ENCODE results near the gene HOXB1. TPM values are rescaled to one million over a fixed set of nuclear protein-coding genes. Genes with fewer than 3 reads are reported as not detected.

HOXB1 gene
- total and polyA plus RNA-seq, 2 experiments from 2014 or later = not detected

- TF ChIP-seq EZH2phosphoT487 (IDR thresholded peaks at IDR 0.05; ENCODE audit: insufficient read depth, low read depth) (no peak), EZH2 (IDR thresholded peaks at IDR 0.05; ENCODE audit: insufficient read depth, poor library complexity, severe bottlenecking) (no peak)
- Histone ChIP-seq H3K9me3 (ENCODE audit: low read depth) (no peaks in the 10 kb centered on the region), H3F3A (ENCODE audit: insufficient read depth) (peaks cover 15% of the 10 kb centered on the region), H3K4me2 (ENCODE audit: unreplicated experiment) (no peak overlapping the region), H4K20me1 (ENCODE audit: insufficient read depth) (no peaks in the 10 kb centered on the region), H3K36me3 (ENCODE audit: low read depth) (no peaks in the 10 kb centered on the region), H3K27ac (no peak overlapping the region), H3K9me2 (ENCODE audit: insufficient read depth) (no peaks in the 10 kb centered on the region), H3K9ac (no peak overlapping the region), H2AFZ (no peak overlapping the region), H3K79me2 (ENCODE audit: insufficient read depth) (no peaks in the 10 kb centered on the region), H3K4me1 (ENCODE audit: insufficient read depth) (peaks cover 10% of the 10 kb centered on the region), H3K4me3 (no peak overlapping the region), H3K27me3 (replicated peaks; ENCODE audit: insufficient read depth) (peaks cover 29% of the 10 kb centered on the region)
- 70 to 71% methylated on average over 3 of the region's 3 CpGs for WGBS, 2 experiments (ENCODE audit: low coverage in 1 of 2, low lambda C conversion rate in 2 of 2, missing lambda C conversion rate in 2 of 2)
- in situ Hi-C loops (cut with MboI) = no loop called here
- DNase-seq = no peak
Observed at GRCh38 chr17:48515925-48516900, 14.6 kb downstream of the HOXB1 start.

DNA sequence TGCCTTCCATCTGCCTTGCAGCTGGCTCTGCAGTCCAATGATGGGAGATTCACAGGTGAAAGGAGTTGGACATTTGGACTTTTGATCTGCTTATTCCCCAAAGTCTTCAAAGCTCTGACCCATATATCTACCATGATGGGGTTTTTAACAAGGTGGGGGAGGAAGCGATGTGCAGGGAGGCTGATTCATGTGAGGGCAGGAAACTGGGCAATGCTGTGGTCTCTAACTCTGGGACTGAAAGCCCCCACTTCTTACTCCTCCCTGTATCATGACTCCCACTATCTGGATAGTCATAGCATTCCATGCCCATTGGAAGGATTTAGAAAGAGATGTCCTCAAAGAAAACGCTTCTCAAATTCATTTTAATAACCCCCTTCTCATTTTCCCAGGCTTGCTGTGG lies 16.3 kb downstream of the HOXB1 start:
- Histone ChIP-seq H3K4me3 (no peak overlapping the region), H3K27me3 (replicated peaks; ENCODE audit: insufficient read depth) (peaks cover 29% of the 10 kb centered on the region), H3K4me1 (ENCODE audit: insufficient read depth) (peaks cover 16% of the 10 kb centered on the region), H3K9ac (no peak overlapping the region), H4K20me1 (ENCODE audit: insufficient read depth) (no peaks in the 10 kb centered on the region), H3K9me3 (ENCODE audit: low read depth) (no peaks in the 10 kb centered on the region), H3K9me2 (ENCODE audit: insufficient read depth) (no peaks in the 10 kb centered on the region), H3K4me2 (ENCODE audit: unreplicated experiment) (no peak overlapping the region), H3K27ac (no peak overlapping the region), H3K79me2 (ENCODE audit: insufficient read depth) (no peaks in the 10 kb centered on the region), H2AFZ (no peak overlapping the region), H3F3A (ENCODE audit: insufficient read depth) (peaks cover 17% of the 10 kb centered on the region), H3K36me3 (ENCODE audit: low read depth) (no peaks in the 10 kb centered on the region)
- TF ChIP-seq EZH2phosphoT487 (IDR thresholded peaks at IDR 0.05; ENCODE audit: insufficient read depth, low read depth) (no peak), EZH2 (IDR thresholded peaks at IDR 0.05; ENCODE audit: insufficient read depth, poor library complexity, severe bottlenecking) (no peak)
- no peak for DNase-seq
- 53 to 67% methylated on average over 2 of the region's 2 CpGs for WGBS, 2 experiments (ENCODE audit: low coverage in 1 of 2, low lambda C conversion rate in 2 of 2, missing lambda C conversion rate in 2 of 2)
- in situ Hi-C loops (cut with MboI) = no loop called here

DNA sequence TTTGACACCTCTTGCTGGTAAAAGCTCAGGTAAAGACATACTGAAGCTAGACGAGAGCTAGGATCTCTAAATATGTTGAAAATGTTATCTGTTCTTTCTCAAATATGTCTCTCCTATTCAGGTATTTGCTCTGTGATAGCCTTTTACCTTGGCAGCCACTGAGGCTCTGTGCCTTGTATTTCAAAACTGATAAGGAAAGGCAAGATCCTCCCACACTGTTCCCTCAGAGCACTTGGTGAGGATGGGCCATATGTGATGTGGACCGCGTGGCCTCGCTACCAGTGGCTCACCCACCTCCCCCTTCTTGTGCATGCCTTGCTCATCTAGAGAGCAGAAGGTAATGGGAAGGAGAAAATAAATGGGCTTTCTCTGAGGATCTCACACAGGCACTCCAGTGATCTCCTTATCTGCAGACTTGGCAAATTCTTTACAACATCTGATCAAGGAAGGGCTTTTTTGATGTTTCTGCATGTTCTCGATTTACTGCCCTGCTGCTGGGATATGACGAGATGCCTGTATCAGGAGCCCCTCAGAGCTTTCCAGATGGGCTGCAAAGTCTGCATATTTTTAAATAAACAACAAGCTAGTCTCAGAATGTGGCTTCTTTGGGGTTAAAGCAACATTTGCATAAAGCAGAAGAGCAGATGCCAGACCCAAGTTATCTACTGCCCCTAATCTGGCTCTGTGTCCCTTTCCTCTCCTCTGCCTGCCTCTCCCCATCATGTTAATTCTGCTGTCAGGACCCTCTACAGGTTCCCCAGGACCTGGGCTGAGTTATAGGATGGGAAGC lies 16.9 kb downstream of the HOXB1 start:
- in situ Hi-C loops (cut with MboI) = no loop called here
- DNase-seq = no peak

GRCh38 chr17:48513097-48513496 lies 17.7 kb downstream of the HOXB1 start:
- no peak overlapping the region for H3K4me3 ChIP-seq
- no peaks in the 10 kb centered on the region for H3K9me2 ChIP-seq (ENCODE audit: insufficient read depth)
- no peak for DNase-seq
- H2AFZ ChIP-seq = no peak overlapping the region
- peaks cover 16% of the 10 kb centered on the region for H3K4me1 ChIP-seq (ENCODE audit: insufficient read depth)
- no peaks in the 10 kb centered on the region for H3K36me3 ChIP-seq (ENCODE audit: low read depth)
- peaks cover 17% of the 10 kb centered on the region for H3F3A ChIP-seq (ENCODE audit: insufficient read depth)
- no peak overlapping the region for H3K27ac ChIP-seq
- 75 to 76% methylated on average over 7 of the region's 7 CpGs for WGBS, 2 experiments (ENCODE audit: low coverage in 1 of 2, low lambda C conversion rate in 2 of 2, missing lambda C conversion rate in 2 of 2)
- H4K20me1 ChIP-seq (ENCODE audit: insufficient read depth) = no peaks in the 10 kb centered on the region
- no peak for TF ChIP-seq EZH2phosphoT487 (IDR thresholded peaks at IDR 0.05; ENCODE audit: insufficient read depth, low read depth)
- no peak for TF ChIP-seq EZH2 (IDR thresholded peaks at IDR 0.05; ENCODE audit: insufficient read depth, poor library complexity, severe bottlenecking)
- in situ Hi-C loops (cut with MboI) = no loop called here
- H3K4me2 ChIP-seq (ENCODE audit: unreplicated experiment) = no peak overlapping the region
- H3K9ac ChIP-seq = no peak overlapping the region
- H3K79me2 ChIP-seq (ENCODE audit: insufficient read depth) = no peaks in the 10 kb centered on the region
- H3K27me3 ChIP-seq (replicated peaks; ENCODE audit: insufficient read depth) = peaks cover 29% of the 10 kb centered on the region
- H3K9me3 ChIP-seq (ENCODE audit: low read depth) = no peaks in the 10 kb centered on the region

More for the DNA sequence above, 16.9 kb downstream of the HOXB1 start:
- Histone ChIP-seq H3K27me3 (replicated peaks; ENCODE audit: insufficient read depth) (peaks cover 29% of the 10 kb centered on the region), H3K9ac (no peak overlapping the region), H3K4me1 (ENCODE audit: insufficient read depth) (peaks cover 16% of the 10 kb centered on the region), H3K9me3 (ENCODE audit: low read depth) (no peaks in the 10 kb centered on the region), H3K4me3 (no peak overlapping the region), H3K9me2 (ENCODE audit: insufficient read depth) (no peaks in the 10 kb centered on the region), H4K20me1 (ENCODE audit: insufficient read depth) (no peaks in the 10 kb centered on the region), H3K4me2 (ENCODE audit: unreplicated experiment) (no peak overlapping the region), H3K36me3 (ENCODE audit: low read depth) (no peaks in the 10 kb centered on the region), H2AFZ (no peak overlapping the region), H3F3A (ENCODE audit: insufficient read depth) (peaks cover 17% of the 10 kb centered on the region), H3K79me2 (ENCODE audit: insufficient read depth) (no peaks in the 10 kb centered on the region), H3K27ac (no peak overlapping the region)
- 72 to 79% methylated on average over 6 of the region's 6 CpGs for whole genome bisulfite sequencing, 2 experiments (ENCODE audit: low coverage in 1 of 2, low lambda C conversion rate in 2 of 2, missing lambda C conversion rate in 2 of 2)
- TF ChIP-seq EZH2 (IDR thresholded peaks at IDR 0.05; ENCODE audit: insufficient read depth, poor library complexity, severe bottlenecking) = no peak
- no peak for TF ChIP-seq EZH2phosphoT487 (IDR thresholded peaks at IDR 0.05; ENCODE audit: insufficient read depth, low read depth)
